ENCODE results near the gene MYZAP. TPM values are rescaled to one million over a fixed set of nuclear protein-coding genes. Genes with fewer than 3 reads are reported as not detected.
A peak's percentile ranks its signal among the peaks of the same experiment; 100 is the strongest.

The MYZAP gene
- total and polyA plus RNA-seq, 9 of the 15 experiments (the other 6 are each of a cell fraction or from before 2014, with no cell fraction given), result 0.03 TPM; not detected in 8

GRCh38 chr15:57649138-57649537, 57.4 kb downstream of the MYZAP start:
- H3K9ac ChIP-seq (ENCODE audit: insufficient read depth in 1 of 2, low read depth in 2 of 2, low read length in 2 of 2), result no peak overlapping the region
- WGBS (ENCODE audit: insufficient coverage, low coverage, missing lambda C conversion rate), result 5% methylated on average over 3 of the region's 3 CpGs
- H3K36me3 ChIP-seq (ENCODE audit: control insufficient read depth, insufficient read depth, low read length), result no peaks in the 10 kb centered on the region
- no peak for ATAC-seq
- H3K79me2 ChIP-seq (ENCODE audit: control insufficient read depth, insufficient read depth, low read length), result no peaks in the 10 kb centered on the region
- H4K20me1 ChIP-seq (replicated peaks; ENCODE audit: control insufficient read depth, insufficient read depth, low read length), result no peaks in the 10 kb centered on the region
- H3K4me2 ChIP-seq (ENCODE audit: insufficient read depth, low read length), result no peak overlapping the region
- H3K27me3 ChIP-seq (ENCODE audit: control insufficient read depth in 2 of 2, insufficient read depth in 2 of 2, low read length in 2 of 2), result peaks cover 0 to 12% of the 10 kb centered on the region in 2 experiments; a peak in 4 of 5 replicates
- H3K9me3 ChIP-seq (replicated peaks; ENCODE audit: control insufficient read depth, insufficient read depth, low read depth, low read length), result no peaks in the 10 kb centered on the region; the same call in 1 of the 2 replicates
- TF ChIP-seq SIX5 (IDR thresholded peaks at IDR 0.05; ENCODE audit: borderline replicate concordance in 1 of 2, insufficient read depth in 1 of 2, low read depth in 1 of 2, low read length in 2 of 2) (no peak), CEBPG (CRISPR knock-in tag; IDR thresholded peaks at IDR 0.05) (no peak), CEBPG (tag; conservative IDR thresholded peaks at IDR 0.05 in 1 of 2, IDR thresholded peaks at IDR 0.05 in 1 of 2) (peak in 1 of 2 experiments; percentile 58; a peak in 2 of 4 replicates)
- no peak for DNase-seq (ENCODE audit: extremely low read depth in 1 of 4, low spot score in 3 of 4)
- no peak overlapping the region for H3K4me3 ChIP-seq
- H2AFZ ChIP-seq (ENCODE audit: low read depth, low read length), result no peak overlapping the region
- in situ Hi-C loops (cut with MboI), result no loop called here
- no peaks in the 10 kb centered on the region for H3K4me1 ChIP-seq (replicated peaks in 1 of 2; ENCODE audit: control insufficient read depth in 2 of 2, insufficient read depth in 2 of 2, low read length in 2 of 2)
- ChIA-PET POLR2A (no interaction called here), CTCF (ENCODE audit: low intra/inter-chr PET ratio) (no interaction called here)
- BruUV-seq (replicated peaks), result no TSS peak
- no peaks in the 10 kb centered on the region for H3K9me1 ChIP-seq (ENCODE audit: control insufficient read depth, insufficient read depth, low read length)
- intact Hi-C loops (cut with micrococcal nuclease), result no loop called here
- H3K27ac ChIP-seq (ENCODE audit: extremely low read depth, low read depth, low read length), result no peak overlapping the region
- FAIRE-seq, result no peak

DNA sequence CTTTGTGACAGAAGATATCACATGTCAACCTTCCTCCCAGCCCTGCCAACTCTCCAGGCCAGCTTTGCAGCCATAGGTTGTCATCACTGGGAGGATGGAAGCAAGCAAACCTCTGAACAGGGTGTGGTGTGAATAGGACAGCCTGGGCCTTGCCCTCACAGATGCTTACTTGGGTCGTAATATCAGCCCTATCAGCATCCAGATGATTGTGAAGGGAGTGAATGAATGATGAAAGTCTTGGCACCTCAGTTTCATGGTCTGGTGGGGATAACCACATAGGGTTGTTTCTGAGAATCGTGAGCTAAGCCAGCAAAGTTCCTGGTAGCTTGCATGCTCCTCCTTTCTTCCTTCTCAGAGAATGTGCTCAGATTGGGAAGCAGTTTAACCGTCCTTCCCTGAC, 59.7 kb downstream of the MYZAP start:
- Histone ChIP-seq H3K4me1 (replicated peaks in 1 of 2; ENCODE audit: control insufficient read depth in 2 of 2, insufficient read depth in 2 of 2, low read length in 2 of 2) (no peaks in the 10 kb centered on the region), H3K27me3 (ENCODE audit: control insufficient read depth in 2 of 2, insufficient read depth in 2 of 2, low read length in 2 of 2) (peaks cover under 1 to 12% of the 10 kb centered on the region in 2 experiments; a peak in 4 of 5 replicates), H3K4me3 (no peak overlapping the region), H3K9ac (ENCODE audit: insufficient read depth in 1 of 2, low read depth in 2 of 2, low read length in 2 of 2) (no peak overlapping the region), H3K4me2 (ENCODE audit: insufficient read depth, low read length) (no peak overlapping the region), H4K20me1 (replicated peaks; ENCODE audit: control insufficient read depth, insufficient read depth, low read length) (no peaks in the 10 kb centered on the region), H3K9me1 (ENCODE audit: control insufficient read depth, insufficient read depth, low read length) (no peaks in the 10 kb centered on the region), H3K79me2 (ENCODE audit: control insufficient read depth, insufficient read depth, low read length) (no peaks in the 10 kb centered on the region), H3K36me3 (ENCODE audit: control insufficient read depth, insufficient read depth, low read length) (no peaks in the 10 kb centered on the region), H3K27ac (ENCODE audit: extremely low read depth, low read depth, low read length) (no peak overlapping the region), H2AFZ (ENCODE audit: low read depth, low read length) (no peak overlapping the region), H3K9me3 (replicated peaks; ENCODE audit: control insufficient read depth, insufficient read depth, low read depth, low read length) (no peaks in the 10 kb centered on the region; the same call in 1 of the 2 replicates)
- DNase-seq (ENCODE audit: extremely low read depth in 1 of 4, low spot score in 3 of 4) (no peak), FAIRE-seq (no peak), ATAC-seq (no peak)
- CTCF ChIA-PET (ENCODE audit: low intra/inter-chr PET ratio), result no interaction called here
- intact Hi-C loops (cut with micrococcal nuclease), result no loop called here
- 0% methylated on average over 3 of the region's 3 CpGs for WGBS (ENCODE audit: insufficient coverage, low coverage, missing lambda C conversion rate)
- in situ Hi-C loops (cut with MboI), result no loop called here
- no TSS peak for BruUV-seq (replicated peaks)
- TF ChIP-seq NFATC3 (IDR thresholded peaks at IDR 0.05) (no peak), FOXK1 (CRISPR knock-in tag; IDR thresholded peaks at IDR 0.05; ENCODE audit: borderline replicate concordance) (no peak), ZNF436 (CRISPR knock-in tag; IDR thresholded peaks at IDR 0.05) (no peak), ZNF274 (IDR thresholded peaks at IDR 0.05; ENCODE audit: borderline replicate concordance, low read depth, low read length) (no peak), KAT8 (IDR thresholded peaks at IDR 0.05; ENCODE audit: low read depth) (no peak), SREBF2 (CRISPR knock-in tag; IDR thresholded peaks at IDR 0.05) (no peak), GATA2 (CRISPR knock-in tag; IDR thresholded peaks at IDR 0.05) (no peak), TCFL5 (CRISPR knock-in tag; conservative IDR thresholded peaks at IDR 0.05) (no peak)
- TF ChIP-seq, protein P1, sequence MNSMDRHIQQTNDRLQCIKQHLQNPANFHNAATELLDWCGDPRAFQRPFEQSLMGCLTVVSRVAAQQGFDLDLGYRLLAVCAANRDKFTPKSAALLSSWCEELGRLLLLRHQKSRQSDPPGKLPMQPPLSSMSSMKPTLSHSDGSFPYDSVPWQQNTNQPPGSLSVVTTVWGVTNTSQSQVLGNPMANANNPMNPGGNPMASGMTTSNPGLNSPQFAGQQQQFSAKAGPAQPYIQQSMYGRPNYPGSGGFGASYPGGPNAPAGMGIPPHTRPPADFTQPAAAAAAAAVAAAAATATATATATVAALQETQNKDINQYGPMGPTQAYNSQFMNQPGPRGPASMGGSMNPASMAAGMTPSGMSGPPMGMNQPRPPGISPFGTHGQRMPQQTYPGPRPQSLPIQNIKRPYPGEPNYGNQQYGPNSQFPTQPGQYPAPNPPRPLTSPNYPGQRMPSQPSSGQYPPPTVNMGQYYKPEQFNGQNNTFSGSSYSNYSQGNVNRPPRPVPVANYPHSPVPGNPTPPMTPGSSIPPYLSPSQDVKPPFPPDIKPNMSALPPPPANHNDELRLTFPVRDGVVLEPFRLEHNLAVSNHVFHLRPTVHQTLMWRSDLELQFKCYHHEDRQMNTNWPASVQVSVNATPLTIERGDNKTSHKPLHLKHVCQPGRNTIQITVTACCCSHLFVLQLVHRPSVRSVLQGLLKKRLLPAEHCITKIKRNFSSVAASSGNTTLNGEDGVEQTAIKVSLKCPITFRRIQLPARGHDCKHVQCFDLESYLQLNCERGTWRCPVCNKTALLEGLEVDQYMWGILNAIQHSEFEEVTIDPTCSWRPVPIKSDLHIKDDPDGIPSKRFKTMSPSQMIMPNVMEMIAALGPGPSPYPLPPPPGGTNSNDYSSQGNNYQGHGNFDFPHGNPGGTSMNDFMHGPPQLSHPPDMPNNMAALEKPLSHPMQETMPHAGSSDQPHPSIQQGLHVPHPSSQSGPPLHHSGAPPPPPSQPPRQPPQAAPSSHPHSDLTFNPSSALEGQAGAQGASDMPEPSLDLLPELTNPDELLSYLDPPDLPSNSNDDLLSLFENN (IDR thresholded peaks at IDR 0.05; ENCODE audit: low read depth in 2 of 2, low read length in 2 of 2), result no peak
- POLR2A ChIA-PET, result interaction anchor here (0.5 to 0.7 kb wide), 2 partner anchors 109 to 339 kb away, joined by 3 to 4 read pairs; no protein-coding TSS in a partner anchor
